HepG2 (cell line): Measurements from ENCODE around the gene CBFA2T2. TPM values are rescaled to one million over a fixed set of nuclear protein-coding genes. Genes with fewer than 3 reads are reported as not detected.

Experiments used
- ADNP ChIP-seq: sonication (generic); formaldehyde crosslinking; IDR thresholded peaks from 2 replicates; pipeline ENCODE4 v1.4.0; 2020; ENCODE audit warnings: missing genetic modification reagents
- ARNT ChIP-seq: fragments of 450-650 bp; IDR thresholded peaks from 2 replicates; pipeline ENCODE4 v1.6.1; 2017
- BORCS8-MEF2B ChIP-seq: sonication (generic); formaldehyde crosslinking; IDR thresholded peaks from 2 replicates; pipeline ENCODE4 v1.8.0; 2022; ENCODE audit warnings: mild to moderate bottlenecking, missing genetic modification reagents
- CHD4 ChIP-seq: fragments of 200-600 bp; sonication (generic); IDR thresholded peaks from 2 replicates; pipeline ENCODE4 v1.7.0; 2017; ENCODE audit warnings: mild to moderate bottlenecking, low read length, borderline replicate concordance
- DMTF1 ChIP-seq: sonication (generic); formaldehyde crosslinking; IDR thresholded peaks from 2 replicates; pipeline ENCODE4 v1.4.0; 2020; ENCODE audit warnings: mild to moderate bottlenecking, missing genetic modification reagents
- DNMT3B ChIP-seq: conservative IDR thresholded peaks from 2 replicates; pipeline ENCODE4 v1.6.1; 2016; ENCODE audit warnings: missing biosample characterization, control low read depth
- ELF1 ChIP-seq: sonication (generic); formaldehyde crosslinking; IDR thresholded peaks from 2 replicates; pipeline ENCODE4 v1.4.0; 2020; ENCODE audit warnings: missing genetic modification reagents
- FOXK1 ChIP-seq: sonication (generic); formaldehyde crosslinking; IDR thresholded peaks from 2 replicates; pipeline ENCODE4 v1.4.0; 2020; ENCODE audit warnings: low read depth, missing genetic modification reagents, borderline replicate concordance
- GLMP ChIP-seq: sonication (generic); formaldehyde crosslinking; IDR thresholded peaks from 2 replicates; pipeline ENCODE4 v1.9.0; 2021; ENCODE audit warnings: missing genetic modification reagents, mild to moderate bottlenecking, borderline replicate concordance
- HDAC1 ChIP-seq: sonication (generic); formaldehyde crosslinking; IDR thresholded peaks from 2 replicates; pipeline ENCODE4 v1.5.1; 2020; ENCODE audit warnings: mild to moderate bottlenecking, missing genetic modification reagents
- HES4 ChIP-seq: sonication (generic); formaldehyde crosslinking; IDR thresholded peaks from 2 replicates; pipeline ENCODE4 v1.9.0; 2021; ENCODE audit warnings: mild to moderate bottlenecking, missing genetic modification reagents, borderline replicate concordance
- HNRNPLL ChIP-seq: fragments of 200-400 bp; formaldehyde crosslinking; IDR thresholded peaks from 2 replicates; pipeline ENCODE4 v1.6.1; 2017; ENCODE audit warnings: mild to moderate bottlenecking, low read depth, low read length; ENCODE audit not compliant: poor library complexity, severe bottlenecking
- JARID2 ChIP-seq: sonication (generic); formaldehyde crosslinking; IDR thresholded peaks from 2 replicates; pipeline ENCODE4 v1.8.1; 2023; ENCODE audit warnings: missing genetic modification reagents, inconsistent platforms; ENCODE audit not compliant: insufficient replicate concordance
- KDM6A ChIP-seq: IDR thresholded peaks from 2 replicates; pipeline ENCODE4 v1.6.1; 2016; ENCODE audit warnings: low read depth
- MED8 ChIP-seq: sonication (generic); formaldehyde crosslinking; IDR thresholded peaks from 2 replicates; pipeline ENCODE4 v1.8.1; 2023; ENCODE audit warnings: mild to moderate bottlenecking, missing genetic modification reagents; ENCODE audit not compliant: insufficient replicate concordance
- MEF2D ChIP-seq: sonication (generic); formaldehyde crosslinking; IDR thresholded peaks from 2 replicates; pipeline ENCODE4 v1.5.1; 2020; ENCODE audit warnings: mild to moderate bottlenecking, missing genetic modification reagents
- MTERF4 ChIP-seq: sonication (generic); formaldehyde crosslinking; IDR thresholded peaks from 2 replicates; pipeline ENCODE4 v1.8.0; 2023; ENCODE audit warnings: mild to moderate bottlenecking, missing genetic modification reagents
- POLR2G ChIP-seq: fragments of 200-400 bp; formaldehyde crosslinking; IDR thresholded peaks from 2 replicates; pipeline ENCODE4 v1.6.1; 2018; ENCODE audit warnings: mild to moderate bottlenecking, low read depth, low read length, moderate library complexity
- TMF1 ChIP-seq: sonication (generic); formaldehyde crosslinking; IDR thresholded peaks from 2 replicates; pipeline ENCODE4 v1.8.1; 2022; ENCODE audit warnings: low read depth, missing genetic modification reagents
- ZBTB34 ChIP-seq: sonication (generic); formaldehyde crosslinking; IDR thresholded peaks from 2 replicates; pipeline ENCODE4 v1.8.0; 2022; ENCODE audit warnings: mild to moderate bottlenecking, missing genetic modification reagents
- ZNF24 ChIP-seq: fragments of 450-650 bp; IDR thresholded peaks from 2 replicates; pipeline ENCODE4 v1.6.1; 2017; ENCODE audit warnings: antibody characterized with exemption, mild to moderate bottlenecking
- ZNF558 ChIP-seq: sonication (generic); formaldehyde crosslinking; IDR thresholded peaks from 2 replicates; pipeline ENCODE4 v1.9.0; 2022; ENCODE audit warnings: mild to moderate bottlenecking, missing genetic modification reagents, borderline replicate concordance
- ZNF713 ChIP-seq: sonication (generic); formaldehyde crosslinking; IDR thresholded peaks from 2 replicates; pipeline ENCODE4 v1.4.0; 2020; ENCODE audit warnings: mild to moderate bottlenecking, missing genetic modification reagents
- ZSCAN29 ChIP-seq: sonication (generic); formaldehyde crosslinking; conservative IDR thresholded peaks from 2 replicates; pipeline ENCODE4 v1.4.0; 2020; ENCODE audit warnings: mild to moderate bottlenecking, missing genetic modification reagents
- ZZZ3 ChIP-seq: sonication (generic); formaldehyde crosslinking; IDR thresholded peaks from 2 replicates; pipeline ENCODE4 v1.4.0; 2020; ENCODE audit warnings: missing genetic modification reagents, mild to moderate bottlenecking, borderline replicate concordance
- polyA plus RNA-seq, 8 experiments: library from polyadenylated mRNA; depleted of rRNA in 3 of 8; stranded (reverse) in 7 of 8; unstranded in 1 of 8; fragments of >200 nt; fragmentation: Illumina TruSeq in 4 of 8; extraction: Trizol in 4 of 8; gene quantifications; 2 replicates each; pipeline versions ENCODE4 v1.2.1 to v1.2.3, GENCODE V29; 2011 to 2016; ENCODE audit warnings: low read depth in 4 of 8, missing spikeins in 1 of 8, mixed read lengths in 1 of 8; ENCODE audit not compliant: insufficient read depth in 1 of 8
- total RNA-seq, 5 experiments: library from RNA; depleted of rRNA; stranded (reverse); fragments of >200 nt; fragmentation: Illumina TruSeq; extraction: Trizol; gene quantifications; 2 replicates each; pipeline ENCODE4 v1.2.3, GENCODE V29; 2016; ENCODE audit warnings: low read depth in 1 of 5

CBFA2T2 gene
- total and polyA plus RNA-seq, 2 of the 13 experiments (the other 11 are each of a cell fraction or from before 2014, with no cell fraction given) = 6.3 to 21.2 TPM

GRCh38 chr20:33653218-33653899 lies 163.5 kb downstream of the CBFA2T2 start (continued):
- TF ChIP-seq POLR2G (peak; percentile 73), DNMT3B (CRISPR knock-in tag) (peak; percentile 89; the same call in 1 of the 2 replicates), ZNF24 (no peak), GLMP (CRISPR knock-in tag) (no peak), TMF1 (CRISPR knock-in tag) (peak; percentile 62; the same call in 1 of the 2 replicates), JARID2 (no peak), CHD4 (no peak), ELF1 (CRISPR knock-in tag) (no peak; the same call in 1 of the 2 replicates), MED8 (CRISPR knock-in tag) (no peak), ZBTB34 (CRISPR knock-in tag) (no peak), ADNP (no peak), MTERF4 (CRISPR knock-in tag) (no peak), FOXK1 (CRISPR knock-in tag) (0 out of 2 replicates have a peak, but pooled peaks have one; percentile 46), ZZZ3 (CRISPR knock-in tag) (no peak; the same call in 1 of the 2 replicates), KDM6A (CRISPR knock-in tag) (no peak), ZNF713 (CRISPR knock-in tag) (no peak), MEF2D (CRISPR knock-in tag) (no peak; the same call in none of the 2 replicates), BORCS8-MEF2B (CRISPR knock-in tag) (no peak), ZSCAN29 (CRISPR knock-in tag) (0 out of 2 replicates have a peak, but pooled peaks have one; percentile 46), HNRNPLL (no peak), DMTF1 (CRISPR knock-in tag) (no peak), HDAC1 (CRISPR knock-in tag) (no peak), HES4 (CRISPR knock-in tag) (0 out of 2 replicates have a peak, but pooled peaks have one; percentile 44), ZNF558 (CRISPR knock-in tag) (no peak), ARNT (no peak)
